Neural cell (in vitro differentiated cells): ENCODE results near the gene SFRP2. TPM values are rescaled to one million over a fixed set of nuclear protein-coding genes. Genes with fewer than 3 reads are reported as not detected.

Source experiments
- POLR2AphosphoS5 ChIP-seq: IDR thresholded peaks from 2 replicates; pipeline ENCODE4 v1.6.1; 2012
- REST ChIP-seq: IDR thresholded peaks from 2 replicates; pipeline ENCODE4 v1.6.1; 2012; ENCODE audit warnings: borderline replicate concordance
- SMC3 ChIP-seq: fragments of 450-650 bp; conservative IDR thresholded peaks from 2 replicates; pipeline ENCODE4 v1.6.1; 2014; ENCODE audit warnings: antibody characterized with exemption, mild to moderate bottlenecking, moderate library complexity; ENCODE audit not compliant: poor library complexity
- TAF1 ChIP-seq: IDR thresholded peaks from 2 replicates; pipeline ENCODE4 v1.6.1; 2012; ENCODE audit warnings: low read depth
- polyA plus RNA-seq: library from polyadenylated mRNA; depleted of rRNA; stranded (reverse); fragments of >200 nt; gene quantifications from 2 replicates; pipeline ENCODE4 v1.2.3, GENCODE V29; 2014

Gene SFRP2
- polyA plus RNA-seq, 1 donor from 2014 or later = 0.51 TPM

DNA sequence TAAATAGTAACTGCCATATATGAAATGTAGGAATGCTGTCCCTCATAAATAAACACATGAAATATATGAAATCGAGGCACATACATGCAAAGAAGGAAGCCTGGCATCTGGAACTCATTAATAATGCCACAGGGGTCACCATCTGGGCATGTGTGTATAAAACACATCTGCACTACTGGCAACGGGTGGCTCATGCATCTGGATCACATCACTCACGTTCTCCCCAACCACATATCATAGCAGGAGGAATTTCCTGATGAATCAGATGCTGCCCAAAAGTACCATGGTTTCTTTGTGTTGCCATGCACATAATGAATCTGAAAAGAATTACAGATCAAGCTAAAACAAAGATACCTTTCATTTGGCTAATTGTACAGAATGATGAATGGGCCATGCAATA lies 57.6 kb downstream of the SFRP2 start (continued):
- no peak for TF ChIP-seq REST
- TF ChIP-seq POLR2AphosphoS5 = no peak
- TF ChIP-seq TAF1 = no peak
- no peak for TF ChIP-seq SMC3

Other genes starting within 250 kb of the SFRP2 start
- gene TLR2, start 104.8 kb downstream of the SFRP2 start, polyA plus RNA-seq = not detected in 2 replicates
- gene RNF175, start 29.1 kb downstream of the SFRP2 start, polyA plus RNA-seq = 30.1 and 37.8 TPM in 2 replicates